ENCODE data around the gene OLR1.

Gene OLR1

GRCh38 chr12:10151621-10152020, 20.3 kb downstream of the OLR1 start:
- DNase-seq: no peak

- no peak for DNase-seq
Measured at GRCh38 chr12:10147714-10148403, 24.1 kb downstream of the OLR1 start.

- DNase-seq: peak in 1 of 2 donors; percentile 77
Measured at GRCh38 chr12:10142976-10143589, 28.8 kb downstream of the OLR1 start.

- DNase-seq: peak in 1 of 2 donors; percentile 81
Measured at GRCh38 chr12:10140001-10140400, 31.9 kb downstream of the OLR1 start.

GRCh38 chr12:10136637-10137205, 35.2 kb downstream of the OLR1 start:
- no peak for DNase-seq

- no peak for DNase-seq
Measured at GRCh38 chr12:10135126-10135525, 36.8 kb downstream of the OLR1 start.

- no peak for DNase-seq
Measured at GRCh38 chr12:10132850-10133370, 39.0 kb downstream of the OLR1 start.

GRCh38 chr12:10131111-10131690, 40.7 kb downstream of the OLR1 start:
- peak in 1 of 2 donors; percentile 48 for DNase-seq

GRCh38 chr12:10130042-10130441, 41.9 kb downstream of the OLR1 start, which contains the start of gene CLEC7A:
TSS of gene CLEC7A (minus strand) at chr12:10130199. CDS start at chr12:10130082, 117 bp downstream.
- DNase-seq: peak in 1 of 2 donors; percentile 23

- peak in 1 of 2 donors; percentile 93 for DNase-seq
Measured at GRCh38 chr12:10128687-10129086, 43.2 kb downstream of the OLR1 start.

- DNase-seq: no peak
Measured at GRCh38 chr12:10126413-10126812, 45.5 kb downstream of the OLR1 start.

GRCh38 chr12:10122689-10123088, 49.2 kb downstream of the OLR1 start:
- no peak for DNase-seq

GRCh38 chr12:10121278-10121677, 50.7 kb downstream of the OLR1 start:
- peak in 1 of 2 donors; percentile 78 for DNase-seq

- DNase-seq: no peak
Measured at GRCh38 chr12:10119066-10119465, 52.9 kb downstream of the OLR1 start.

GRCh38 chr12:10115890-10116289, 56.0 kb downstream of the OLR1 start:
- no peak for DNase-seq

GRCh38 chr12:10115311-10115710, 56.6 kb downstream of the OLR1 start:
- no peak for DNase-seq

- no peak for DNase-seq
Measured at GRCh38 chr12:10113920-10114319, 58.0 kb downstream of the OLR1 start.

- no peak for DNase-seq
Measured at GRCh38 chr12:10113075-10113474, 58.9 kb downstream of the OLR1 start.

- no peak for DNase-seq
Measured at GRCh38 chr12:10111451-10111850, 60.5 kb downstream of the OLR1 start.

GRCh38 chr12:10110256-10110844, 61.6 kb downstream of the OLR1 start:
- no peak for DNase-seq

Data from bone marrow (tissue), 2 donors.